Stimulated activated naive CD4-positive, alpha-beta T cell treated with Interleukin-2 at 50 U/mL for 16 hours (primary cell): Measurements from ENCODE around the gene NOTUM.
A peak's percentile ranks its signal among the peaks of the same experiment; 100 is the strongest.

ENCODE experiments used
- DNase-seq: peaks from one replicate; lab custom pipeline; 2025; lab: John Stamatoyannopoulos, UW

Gene NOTUM

GRCh38 chr17:81961087-81961511, at the start of gene NOTUM:
NOTUM (minus strand) TSS chr17:81961187; CDS start chr17:81960909, 278 bp downstream.
- no peak for DNase-seq

- no peak for DNase-seq
These were observed 48.4 kb upstream of the NOTUM start for GRCh38 chr17:82009413-82009812.

GRCh38 chr17:82008941-82009405, 48.0 kb upstream of the NOTUM start:
- DNase-seq = no peak

- DNase-seq = no peak
These were observed 47.4 kb upstream of the NOTUM start for GRCh38 chr17:82008258-82008940.

- DNase-seq = no peak
These were observed 46.7 kb upstream of the NOTUM start for GRCh38 chr17:82007495-82008257.

GRCh38 chr17:82007228-82007494, 46.2 kb upstream of the NOTUM start:
- no peak for DNase-seq

- DNase-seq = no peak
These were observed 45.7 kb upstream of the NOTUM start for GRCh38 chr17:82006468-82007227.

GRCh38 chr17:82005701-82006348, 44.8 kb upstream of the NOTUM start:
- DNase-seq = no peak

GRCh38 chr17:82004517-82005455, 43.8 kb upstream of the NOTUM start:
- DNase-seq = no peak

GRCh38 chr17:82003411-82004381, 42.7 kb upstream of the NOTUM start:
- DNase-seq = peak; percentile 60

GRCh38 chr17:82001571-82002056, 40.6 kb upstream of the NOTUM start:
- no peak for DNase-seq

- DNase-seq = no peak
These were observed 40.0 kb upstream of the NOTUM start for GRCh38 chr17:82000803-82001570.

- DNase-seq = no peak
These were observed 39.2 kb upstream of the NOTUM start for GRCh38 chr17:81999976-82000802.

GRCh38 chr17:81999587-81999975, 38.6 kb upstream of the NOTUM start:
- DNase-seq = no peak

- DNase-seq = no peak
These were observed 37.9 kb upstream of the NOTUM start for GRCh38 chr17:81998691-81999438.

- DNase-seq = no peak
These were observed 37.2 kb upstream of the NOTUM start for GRCh38 chr17:81998212-81998611.

- DNase-seq = no peak
These were observed 35.9 kb upstream of the NOTUM start for GRCh38 chr17:81996757-81997441.
